DND-41 (cell line): ENCODE measurements around the gene GPN3.

Source experiments
- ATAC-seq: fragments of 200-7000 bp; cut with Tn5 transposase; 3 replicates; pipeline ENCODE4 v1.9.1; 2021; ENCODE audit warnings: low read depth; ENCODE audit not compliant: insufficient read depth
- DNase-seq: peaks from one replicate; pipeline ENCODE4 v3.0.0-alpha.2; 2020
- H2AFZ ChIP-seq: 2 replicates; pipeline ENCODE4 v1.6.0; 2012; ENCODE audit warnings: low read depth, low read length
- H3K27ac ChIP-seq: 2 replicates; pipeline ENCODE4 v1.5.1; 2012; ENCODE audit warnings: low read length, inconsistent platforms
- H3K27me3 ChIP-seq: fragments of 200-600 bp; sonication (generic); 2 replicates; pipeline ENCODE4 v1.6.0; 2012; ENCODE audit warnings: low read length, mild to moderate bottlenecking, inconsistent platforms; ENCODE audit not compliant: insufficient read depth, poor library complexity
- H3K36me3 ChIP-seq: 2 replicates; pipeline ENCODE4 v1.5.1; 2012; ENCODE audit warnings: low read length, inconsistent platforms; ENCODE audit not compliant: insufficient read depth
- H3K4me1 ChIP-seq: 2 replicates; pipeline ENCODE4 v1.5.1; 2012; ENCODE audit warnings: mild to moderate bottlenecking, low read length; ENCODE audit not compliant: insufficient read depth
- H3K4me2 ChIP-seq: 2 replicates; pipeline ENCODE4 v1.6.0; 2012; ENCODE audit warnings: mild to moderate bottlenecking, moderate library complexity, low read length, inconsistent platforms; ENCODE audit not compliant: insufficient read depth
- H3K4me3 ChIP-seq, 2 experiments: fragments of 200-600 bp in 1 of 2; shearing (Covaris generic) in 1 of 2; 2 replicates each; pipeline ENCODE4 v1.5.1; 2012 to 2016; ENCODE audit warnings: inconsistent platforms in 2 of 2, low read length in 2 of 2, mild to moderate bottlenecking in 2 of 2, low read depth in 1 of 2, moderate library complexity in 1 of 2
- H3K79me2 ChIP-seq: 2 replicates; pipeline ENCODE4 v1.6.0; 2012; ENCODE audit warnings: low read length, inconsistent platforms; ENCODE audit not compliant: insufficient read depth
- H3K9ac ChIP-seq: 2 replicates; pipeline ENCODE4 v1.6.0; 2012; ENCODE audit warnings: low read depth, mild to moderate bottlenecking, inconsistent platforms, low read length, moderate library complexity
- H3K9me3 ChIP-seq: 2 replicates; pipeline ENCODE4 v1.5.1; 2012; ENCODE audit warnings: low read length, moderate library complexity, mild to moderate bottlenecking, inconsistent platforms; ENCODE audit not compliant: insufficient read depth, severe bottlenecking
- H4K20me1 ChIP-seq: 2 replicates; pipeline ENCODE4 v1.6.0; 2012; ENCODE audit warnings: low read length; ENCODE audit not compliant: insufficient read depth
- EZH2 ChIP-seq: IDR thresholded peaks from 3 replicates; pipeline ENCODE4 v1.6.1; 2012; ENCODE audit warnings: borderline replicate concordance, low read depth, mild to moderate bottlenecking, moderate library complexity, low read length, inconsistent platforms; ENCODE audit not compliant: severe bottlenecking
- TF ChIP-seq, protein P1 (sequence below): IDR thresholded peaks from 2 replicates; pipeline ENCODE4 v1.5.1; 2012; ENCODE audit warnings: borderline replicate concordance, low read length, moderate library complexity, mild to moderate bottlenecking; ENCODE audit not compliant: poor library complexity, severe bottlenecking; ENCODE audit errors: extremely low read depth

GPN3 gene

DNA sequence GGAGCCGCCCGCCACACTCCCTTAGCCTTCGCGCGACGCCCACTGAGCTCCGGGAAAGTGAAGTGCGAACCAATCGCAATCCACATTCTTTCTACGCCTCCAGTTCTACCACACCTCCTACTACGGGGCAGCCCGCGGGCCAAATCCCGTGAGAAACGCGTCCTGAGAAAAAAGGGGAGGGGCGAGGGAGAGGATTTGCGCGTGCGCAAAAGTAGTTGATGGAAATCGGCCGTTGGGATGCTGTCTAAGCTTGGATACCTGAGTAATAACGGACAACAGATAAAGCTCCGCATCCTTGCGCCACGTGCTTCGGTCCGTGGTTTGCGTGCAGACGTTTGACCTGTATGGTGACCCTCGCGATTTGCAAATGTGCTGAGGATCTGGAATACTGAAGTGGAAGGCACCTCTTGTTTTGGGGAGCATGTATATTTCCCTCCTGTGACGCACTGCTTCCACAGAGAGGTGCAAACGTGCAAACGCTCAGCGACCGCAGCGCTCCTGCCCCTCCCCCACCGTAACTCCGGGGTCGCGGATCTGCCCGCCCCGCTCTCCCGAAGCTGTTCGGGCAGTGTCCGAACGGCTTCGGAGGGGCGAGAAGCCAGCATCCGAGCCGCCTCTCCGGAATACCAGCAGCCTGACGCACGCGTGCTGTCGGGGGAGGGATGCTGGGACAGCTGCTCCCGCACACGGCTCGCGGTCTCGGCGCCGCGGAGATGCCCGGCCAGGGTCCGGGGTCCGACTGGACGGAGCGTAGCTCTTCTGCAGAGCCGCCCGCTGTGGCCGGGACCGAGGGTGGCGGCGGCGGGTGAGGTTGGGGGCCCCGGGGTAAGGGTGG lies at the start of gene GPN3, which contains the start of gene FAM216A:
Gene GPN3, minus strand, starts transcription at position 44 of the 835 bp plus-strand sequence. CDS start 54 bp downstream, outside the sequence.
Gene FAM216A, plus strand, starts transcription at position 632 of the 835 bp plus-strand sequence. Its CDS starts 31 bp downstream, at position 663.
- peaks cover 42% of the 10 kb centered on the region for H3K4me1 ChIP-seq
- H2AFZ ChIP-seq, result peak within 1 kb of the TSS; percentile 81
- no peaks in the 10 kb centered on the region for H3K27me3 ChIP-seq
- ATAC-seq (peak; percentile 84), DNase-seq (peak; percentile 98)
- peak within 1 kb of the TSS; percentile 87 for H3K9ac ChIP-seq
- H3K79me2 ChIP-seq, result peaks cover 76% of the 10 kb centered on the region
- peak within 1 kb of the TSS; percentile 92 for H3K27ac ChIP-seq
- H4K20me1 ChIP-seq, result peaks cover 7% of the 10 kb centered on the region; the same call in 1 of the 2 replicates
- peaks cover 21% of the 10 kb centered on the region for H3K36me3 ChIP-seq
- TF ChIP-seq EZH2, result no peak
- TF ChIP-seq, protein P1, sequence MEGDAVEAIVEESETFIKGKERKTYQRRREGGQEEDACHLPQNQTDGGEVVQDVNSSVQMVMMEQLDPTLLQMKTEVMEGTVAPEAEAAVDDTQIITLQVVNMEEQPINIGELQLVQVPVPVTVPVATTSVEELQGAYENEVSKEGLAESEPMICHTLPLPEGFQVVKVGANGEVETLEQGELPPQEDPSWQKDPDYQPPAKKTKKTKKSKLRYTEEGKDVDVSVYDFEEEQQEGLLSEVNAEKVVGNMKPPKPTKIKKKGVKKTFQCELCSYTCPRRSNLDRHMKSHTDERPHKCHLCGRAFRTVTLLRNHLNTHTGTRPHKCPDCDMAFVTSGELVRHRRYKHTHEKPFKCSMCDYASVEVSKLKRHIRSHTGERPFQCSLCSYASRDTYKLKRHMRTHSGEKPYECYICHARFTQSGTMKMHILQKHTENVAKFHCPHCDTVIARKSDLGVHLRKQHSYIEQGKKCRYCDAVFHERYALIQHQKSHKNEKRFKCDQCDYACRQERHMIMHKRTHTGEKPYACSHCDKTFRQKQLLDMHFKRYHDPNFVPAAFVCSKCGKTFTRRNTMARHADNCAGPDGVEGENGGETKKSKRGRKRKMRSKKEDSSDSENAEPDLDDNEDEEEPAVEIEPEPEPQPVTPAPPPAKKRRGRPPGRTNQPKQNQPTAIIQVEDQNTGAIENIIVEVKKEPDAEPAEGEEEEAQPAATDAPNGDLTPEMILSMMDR, result peak; percentile 8
- peak within 1 kb of the TSS; percentile 61 to 77 for H3K4me3 ChIP-seq
- H3K9me3 ChIP-seq, result no peaks in the 10 kb centered on the region
- peak within 1 kb of the TSS; percentile 73 for H3K4me2 ChIP-seq

GRCh38 chr12:110516995-110517394 lies 48.9 kb upstream of the GPN3 start:
- H3K4me2 ChIP-seq, result no peak overlapping the region
- H3K4me1 ChIP-seq, result no peaks in the 10 kb centered on the region
- no peaks in the 10 kb centered on the region for H3K79me2 ChIP-seq
- H3K27me3 ChIP-seq, result no peaks in the 10 kb centered on the region
- no peak overlapping the region for H3K27ac ChIP-seq
- H4K20me1 ChIP-seq, result no peaks in the 10 kb centered on the region
- ATAC-seq (no peak), DNase-seq (no peak)
- no peak overlapping the region for H3K9ac ChIP-seq
- H2AFZ ChIP-seq, result no peak overlapping the region
- no peak overlapping the region for H3K4me3 ChIP-seq
- H3K36me3 ChIP-seq, result no peaks in the 10 kb centered on the region
- H3K9me3 ChIP-seq, result no peaks in the 10 kb centered on the region
- no peak for TF ChIP-seq EZH2
- TF ChIP-seq, protein P1, result no peak

- Histone ChIP-seq H3K9ac (no peak overlapping the region), H3K27ac (no peak overlapping the region), H3K9me3 (no peaks in the 10 kb centered on the region), H3K27me3 (no peaks in the 10 kb centered on the region), H3K36me3 (no peaks in the 10 kb centered on the region), H3K4me1 (no peaks in the 10 kb centered on the region), H3K4me2 (no peak overlapping the region), H3K79me2 (no peaks in the 10 kb centered on the region), H3K4me3 (no peak overlapping the region), H2AFZ (no peak overlapping the region), H4K20me1 (no peaks in the 10 kb centered on the region)
- no peak for TF ChIP-seq EZH2
- TF ChIP-seq, protein P1, result no peak
- DNase-seq, result no peak
- no peak for ATAC-seq
Measured at GRCh38 chr12:110514363-110514762, 46.3 kb upstream of the GPN3 start.
